HTERT RPE-1 (cell line): ENCODE measurements around the gene SPTA1.

Experiments used
- in situ Hi-C: fragments of 300-500 bp; cut with MboI; formaldehyde crosslinking; loops from 4 replicates; pipeline ENCODE4 v1.14.3; 2020; ENCODE audit warnings: low sequenced_read_pairs

Gene SPTA1

DNA sequence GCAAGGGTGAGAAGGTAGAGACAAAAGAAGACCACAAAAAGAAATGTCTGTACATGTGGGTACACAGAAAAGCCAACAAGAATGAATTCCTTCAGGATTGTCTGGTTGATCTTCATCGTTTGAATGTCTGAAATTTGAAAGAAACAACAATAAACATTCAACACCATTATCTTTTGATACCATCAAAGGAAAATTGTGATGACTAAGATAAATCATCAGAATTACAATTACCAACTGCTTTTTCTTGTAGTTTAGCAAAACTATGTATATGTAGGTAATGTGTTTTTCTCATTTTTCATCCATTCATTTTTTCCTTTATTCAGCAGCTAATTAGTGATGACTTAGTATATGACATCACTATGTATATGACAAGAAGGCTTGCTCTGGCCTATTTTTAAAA lies 106.8 kb downstream of the SPTA1 start, which contains the start of gene OR10X1:
Gene OR10X1, minus strand, starts transcription at position 167 of the 400 bp plus-strand sequence. Its CDS starts 0 bp downstream, at position 167.
- in situ Hi-C loops, result no loop called here

DNA sequence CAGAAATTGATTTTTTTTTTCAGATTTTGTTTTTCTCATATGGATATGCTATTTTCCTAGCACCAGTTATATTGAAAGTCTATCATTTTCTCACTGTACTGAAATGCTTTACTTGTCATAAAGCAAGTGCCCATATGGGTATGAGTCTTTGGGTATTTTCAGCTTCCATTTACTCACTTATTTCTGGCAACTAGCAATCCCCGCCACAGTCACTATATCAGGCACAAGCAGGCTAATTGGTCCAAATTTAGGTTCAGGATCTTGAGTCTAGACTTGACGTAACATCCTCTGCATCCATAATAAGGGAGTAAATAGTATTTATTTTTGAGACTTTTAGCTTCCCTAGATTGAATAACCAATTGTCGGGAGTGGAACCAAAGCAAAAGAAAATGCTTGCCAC lies 109.0 kb downstream of the SPTA1 start:
- in situ Hi-C loops, result no loop called here

DNA sequence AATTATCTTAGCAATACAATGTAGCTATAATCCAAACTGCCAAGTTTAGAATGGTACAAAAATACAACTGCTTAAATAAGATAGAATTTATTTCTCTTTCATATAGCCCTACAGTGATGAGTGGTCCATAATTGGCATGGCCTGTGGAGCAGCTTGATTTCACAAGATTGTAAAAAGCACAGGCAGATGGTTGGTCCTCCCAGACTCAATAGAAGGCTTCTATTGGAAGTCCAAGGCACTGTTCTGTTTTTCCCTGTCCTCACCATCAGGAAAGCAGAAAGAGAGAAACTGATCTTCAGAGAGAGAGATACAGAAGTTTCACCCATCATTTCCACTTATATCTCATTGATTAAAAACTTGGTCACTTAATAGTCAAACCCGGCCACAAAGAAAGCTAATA lies 114.3 kb downstream of the SPTA1 start:
- in situ Hi-C loops, result no loop called here

DNA sequence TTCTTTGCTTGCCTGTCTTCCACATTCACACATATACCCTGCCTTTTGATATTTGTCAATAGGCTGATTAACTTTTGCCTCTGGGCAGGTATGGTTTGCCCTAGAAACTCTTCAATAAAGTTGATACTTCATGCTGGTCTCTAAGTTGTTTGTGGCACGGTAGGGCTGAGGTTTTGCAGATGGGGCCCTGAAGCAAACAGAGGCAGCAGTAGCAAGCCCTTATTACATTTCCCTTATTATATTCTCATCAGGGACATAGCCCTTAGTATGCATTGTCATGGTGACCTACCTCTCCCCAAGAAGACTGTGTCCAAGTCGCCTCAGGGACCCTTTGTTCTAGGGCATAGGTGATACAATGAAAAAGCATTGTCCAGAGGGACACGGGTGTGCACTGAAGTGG lies 116.0 kb downstream of the SPTA1 start, which contains the start of gene OR6P1:
Gene OR6P1, minus strand, starts transcription at position 101 of the 400 bp plus-strand sequence. CDS start 6,976 bp downstream, outside the sequence.
- in situ Hi-C loops, result no loop called here

DNA sequence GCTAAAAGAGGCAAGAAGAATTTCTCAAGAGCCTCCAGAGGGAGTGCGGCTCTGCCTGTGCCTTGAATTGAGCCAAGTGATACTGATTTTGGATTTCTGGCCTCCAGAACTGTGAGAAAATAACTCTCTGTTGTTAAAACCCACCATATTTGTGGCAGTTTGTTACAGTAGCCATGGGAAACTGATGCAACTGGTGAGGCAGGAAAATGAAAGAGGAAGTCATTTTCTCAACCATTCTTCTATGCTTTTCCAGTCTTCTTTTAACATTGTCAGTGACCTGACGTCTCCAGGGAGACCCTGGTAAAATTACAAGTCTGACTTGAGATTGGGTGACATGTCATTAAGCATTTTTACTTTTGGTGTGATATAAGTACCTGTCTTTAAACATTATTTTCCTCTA lies 121.9 kb downstream of the SPTA1 start:
- in situ Hi-C loops, result no loop called here

DNA sequence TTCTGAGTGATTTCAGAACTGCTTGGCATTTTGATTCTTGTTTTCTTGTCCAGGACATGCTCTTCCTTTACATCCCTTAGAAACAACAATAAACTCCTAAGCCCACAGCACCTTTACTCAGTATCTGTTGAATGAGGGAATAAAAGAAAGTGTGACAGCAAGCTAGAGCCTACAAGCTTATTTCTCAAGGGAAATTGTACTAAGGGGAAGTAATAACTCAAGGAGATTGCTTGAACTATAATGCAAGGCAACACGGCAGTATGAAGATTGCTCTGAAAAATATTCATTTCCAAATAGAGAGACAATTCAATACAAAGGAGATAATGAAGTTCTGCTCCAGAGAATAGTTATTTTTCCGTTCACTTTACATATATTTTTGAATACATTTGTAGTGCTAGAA lies 122.7 kb downstream of the SPTA1 start:
- in situ Hi-C loops, result no loop called here
